Psoas muscle (tissue), 8 donors: ENCODE measurements around the gene C5AR2. TPM values are rescaled to one million over a fixed set of nuclear protein-coding genes. Genes with fewer than 3 reads are reported as not detected.

Experiments
- ATAC-seq, 4 donors: fragments of 200-7000 bp; cut with Tn5 transposase; one replicate each; pipeline ENCODE4 v1.9.1; 2020; ENCODE audit warnings: moderate library complexity in 3 of 4, mild to moderate bottlenecking in 2 of 4
- DNase-seq, 2 donors: peaks; one replicate each; pipeline ENCODE4 v3.0.0-alpha.2; 2020
- H3K27ac ChIP-seq: fragments of 200-600 bp; one replicate; pipeline ENCODE4 v1.8.0; 2022
- H3K27me3 ChIP-seq, 3 donors: fragments of 200-600 bp in 1 of 3; one replicate each; pipeline versions ENCODE4 v1.6.1 to v1.8.0; 2013 to 2022; ENCODE audit warnings: low read length in 2 of 3, mild to moderate bottlenecking in 2 of 3, moderate library complexity in 1 of 3; ENCODE audit not compliant: insufficient read depth in 3 of 3
- H3K36me3 ChIP-seq, 2 donors: fragments of 200-600 bp in 1 of 2; one replicate each; pipeline versions ENCODE4 v1.6.1 to v1.8.0; 2013 to 2022; ENCODE audit warnings: low read depth in 1 of 2, mild to moderate bottlenecking in 1 of 2, moderate library complexity in 1 of 2; ENCODE audit not compliant: insufficient read depth in 1 of 2
- H3K4me1 ChIP-seq: fragments of 200-600 bp; one replicate; pipeline ENCODE4 v1.8.0; 2022
- H3K4me3 ChIP-seq: fragments of 200-600 bp; one replicate; pipeline ENCODE4 v1.8.0; 2022; ENCODE audit warnings: mild to moderate bottlenecking
- H3K9me3 ChIP-seq: fragments of 200-600 bp; one replicate; pipeline ENCODE4 v1.8.0; 2022
- WGBS, 3 donors: extraction: QIAGEN DNeasy Blood & Tissue Kit; methylation state at CpG; one replicate each; pipeline versions ENCODE4 v1.1.6 to v1.1.7; 2013; 5-methylcytosine and 5-hydroxymethylcytosine counted together
- intact Hi-C, 2 donors: fragments of 100-400 bp; cut with DNase I; formaldehyde crosslinking; loops; one replicate each; pipeline versions ENCODE4 v1.11.0 to v1.14.2; 2022
- polyA plus RNA-seq, 3 donors: library from polyadenylated mRNA; stranded (reverse); fragments of 200-250 nt; gene quantifications; one replicate each; pipeline ENCODE4 v1.2.3, GENCODE V29; 2013
- total RNA-seq, 4 donors: library from RNA; stranded (reverse); fragmentation: NEBNext Ultra II Directional in 2 of 4; extraction: Animal tissue kit (Norgen Biotek cat#: 25700) in 2 of 4; gene quantifications; one replicate each; pipeline versions ENCODE4 v1.2.1 to v1.2.4, GENCODE V29; 2021 to 2023
- TF ChIP-seq, protein P1 (sequence below): fragments of 200-600 bp; IDR thresholded peaks from one replicate; pipeline ENCODE4 v1.8.0; 2022; ENCODE audit warnings: antibody characterized with exemption
- donor health status: healthy with polysubstance abuse.
- donor health status: DM: no; HTN: no; CAD: no; lungs with moderate emphysema.
- donor health status: Bipolar disorder and iron deficiency.
- donor health status: healthy.
- donor health status: DM: yes; HTN: yes; CAD: no.
- donor health status: DM: no; HTN: no; CAD: no.
- donor health status: DM: no; HTN: no; CAD: no.
- donor health status: DM: yes; HTN: yes; CAD: no.

The C5AR2 gene
- total and polyA plus RNA-seq, 7 donors = 0.06 to 0.44 (median 0.37) TPM; not detected in 2

- no peak overlapping the region for H3K4me3 ChIP-seq
- intact Hi-C loops = no loop called here
- TF ChIP-seq, protein P1, sequence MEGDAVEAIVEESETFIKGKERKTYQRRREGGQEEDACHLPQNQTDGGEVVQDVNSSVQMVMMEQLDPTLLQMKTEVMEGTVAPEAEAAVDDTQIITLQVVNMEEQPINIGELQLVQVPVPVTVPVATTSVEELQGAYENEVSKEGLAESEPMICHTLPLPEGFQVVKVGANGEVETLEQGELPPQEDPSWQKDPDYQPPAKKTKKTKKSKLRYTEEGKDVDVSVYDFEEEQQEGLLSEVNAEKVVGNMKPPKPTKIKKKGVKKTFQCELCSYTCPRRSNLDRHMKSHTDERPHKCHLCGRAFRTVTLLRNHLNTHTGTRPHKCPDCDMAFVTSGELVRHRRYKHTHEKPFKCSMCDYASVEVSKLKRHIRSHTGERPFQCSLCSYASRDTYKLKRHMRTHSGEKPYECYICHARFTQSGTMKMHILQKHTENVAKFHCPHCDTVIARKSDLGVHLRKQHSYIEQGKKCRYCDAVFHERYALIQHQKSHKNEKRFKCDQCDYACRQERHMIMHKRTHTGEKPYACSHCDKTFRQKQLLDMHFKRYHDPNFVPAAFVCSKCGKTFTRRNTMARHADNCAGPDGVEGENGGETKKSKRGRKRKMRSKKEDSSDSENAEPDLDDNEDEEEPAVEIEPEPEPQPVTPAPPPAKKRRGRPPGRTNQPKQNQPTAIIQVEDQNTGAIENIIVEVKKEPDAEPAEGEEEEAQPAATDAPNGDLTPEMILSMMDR = no peak
- H3K27me3 ChIP-seq = no peaks in the 10 kb centered on the region
- no peak for DNase-seq
- ATAC-seq = no peak
- H3K36me3 ChIP-seq = peaks cover 14 to 92% of the 10 kb centered on the region in 2 donors
- H3K9me3 ChIP-seq = no peaks in the 10 kb centered on the region
- 93 to 98% (median 95%) methylated on average over 9 of the region's 9 CpGs for WGBS, 3 donors
- H3K4me1 ChIP-seq = no peaks in the 10 kb centered on the region
- no peak overlapping the region for H3K27ac ChIP-seq
Observed at GRCh38 chr19:47371261-47371660, 39.3 kb downstream of the C5AR2 start.

DNA sequence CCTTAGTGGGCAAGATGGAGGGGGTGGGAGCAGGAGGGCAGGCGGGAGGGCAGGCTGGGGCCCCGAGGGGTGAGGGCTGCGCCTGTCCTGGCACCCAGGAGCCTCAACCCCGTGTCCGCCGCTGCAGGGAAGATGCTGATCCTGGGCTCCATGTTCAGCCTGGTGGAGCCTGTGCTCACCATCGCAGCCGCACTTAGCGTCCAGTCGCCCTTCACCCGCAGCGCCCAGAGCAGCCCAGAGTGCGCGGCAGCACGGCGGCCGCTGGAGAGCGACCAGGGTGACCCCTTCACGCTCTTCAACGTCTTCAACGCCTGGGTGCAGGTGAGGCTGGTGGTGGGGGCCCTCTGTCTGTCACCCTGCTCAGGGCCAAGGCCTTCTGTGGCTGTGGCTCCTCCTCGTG, 40.6 kb downstream of the C5AR2 start:
- TF ChIP-seq, protein P1 = no peak
- no peaks in the 10 kb centered on the region for H3K27me3 ChIP-seq
- no peak overlapping the region for H3K27ac ChIP-seq
- no peak overlapping the region for H3K4me3 ChIP-seq
- ATAC-seq (no peak), DNase-seq (no peak)
- intact Hi-C loops = no loop called here
- H3K9me3 ChIP-seq = no peaks in the 10 kb centered on the region
- no peaks in the 10 kb centered on the region for H3K4me1 ChIP-seq
- 95 to 96% (median 95%) methylated on average over 21 to 22 of the region's 22 CpGs for WGBS, 3 donors
- peaks cover 14 to 93% of the 10 kb centered on the region in 2 donors for H3K36me3 ChIP-seq

- Histone ChIP-seq H3K36me3 (peaks cover 14 to 92% of the 10 kb centered on the region in 2 donors), H3K4me3 (no peak overlapping the region), H3K27me3 (no peaks in the 10 kb centered on the region), H3K4me1 (no peaks in the 10 kb centered on the region), H3K9me3 (no peaks in the 10 kb centered on the region), H3K27ac (no peak overlapping the region)
- ATAC-seq (no peak), DNase-seq (no peak)
- WGBS, 3 donors = 91 to 93% (median 92%) methylated on average over 33 of the region's 33 CpGs
- TF ChIP-seq, protein P1 = no peak
- intact Hi-C loops = no loop called here
Observed at GRCh38 chr19:47373246-47374240, 41.6 kb downstream of the C5AR2 start.

GRCh38 chr19:47374876-47375693, 43.1 kb downstream of the C5AR2 start:
- TF ChIP-seq, protein P1 = no peak
- intact Hi-C loops = no loop called here
- WGBS, 3 donors = 93 to 95% (median 95%) methylated on average over 23 to 30 of the region's 30 CpGs
- Histone ChIP-seq H3K4me1 (peaks cover 8% of the 10 kb centered on the region), H3K9me3 (no peaks in the 10 kb centered on the region), H3K27ac (no peak overlapping the region), H3K27me3 (no peaks in the 10 kb centered on the region), H3K36me3 (peaks cover 14 to 82% of the 10 kb centered on the region in 2 donors), H3K4me3 (no peak overlapping the region)
- no peak for DNase-seq
- no peak for ATAC-seq
